ENCODE data around the gene PLD5. TPM values are rescaled to one million over a fixed set of nuclear protein-coding genes. Genes with fewer than 3 reads are reported as not detected.

Gene PLD5
- total and polyA plus RNA-seq, 7 donors: 0.15 to 1.5 (median 0.83) TPM; not detected in 2

- no peak for DNase-seq
- WGBS, 2 donors: 55 to 73% methylated on average over 7 of the region's 7 CpGs
- Histone ChIP-seq H3K4me1 (no peaks in the 10 kb centered on the region), H3K4me3 (no peak overlapping the region), H3K9me3 (no peaks in the 10 kb centered on the region), H3K36me3 (no peaks in the 10 kb centered on the region), H3K27ac (no peak overlapping the region), H3K27me3 (peaks cover 0 to 28% (median 0%) of the 10 kb centered on the region in 3 donors)
- intact Hi-C loops (cut with DNase I): no loop called here
- TF ChIP-seq POLR2A (IDR thresholded peaks at IDR 0.05) (no peak), EP300 (IDR thresholded peaks at IDR 0.05) (no peak), CTCF (IDR thresholded peaks at IDR 0.05) (no peak), POLR2AphosphoS5 (IDR thresholded peaks at IDR 0.05) (no peak)
Observed at GRCh38 chr1:242447689-242448088, 76.8 kb downstream of the PLD5 start.

- WGBS, 2 donors: 88 to 92% methylated on average over 1 of the region's 1 CpG
- TF ChIP-seq POLR2AphosphoS5 (IDR thresholded peaks at IDR 0.05) (no peak), POLR2A (IDR thresholded peaks at IDR 0.05) (no peak), EP300 (IDR thresholded peaks at IDR 0.05) (no peak), CTCF (IDR thresholded peaks at IDR 0.05) (no peak)
- Histone ChIP-seq H3K4me1 (no peaks in the 10 kb centered on the region), H3K27ac (no peak overlapping the region), H3K9me3 (no peaks in the 10 kb centered on the region), H3K36me3 (no peaks in the 10 kb centered on the region), H3K4me3 (no peak overlapping the region), H3K27me3 (no peaks in the 10 kb centered on the region)
- intact Hi-C loops (cut with DNase I): no loop called here
- DNase-seq: no peak
Observed at GRCh38 chr1:242440757-242441156, 83.7 kb downstream of the PLD5 start.

- no peak for TF ChIP-seq POLR2AphosphoS5 (IDR thresholded peaks at IDR 0.05)
- no peak for TF ChIP-seq CTCF (IDR thresholded peaks at IDR 0.05)
- TF ChIP-seq POLR2A (IDR thresholded peaks at IDR 0.05): no peak
- TF ChIP-seq EP300 (IDR thresholded peaks at IDR 0.05): no peak
- no peaks in the 10 kb centered on the region for H3K36me3 ChIP-seq
- H3K4me1 ChIP-seq: no peaks in the 10 kb centered on the region
- no peak for DNase-seq
- H3K9me3 ChIP-seq: peaks cover 0 to 1% (median 0%) of the 10 kb centered on the region in 4 donors
- H3K27me3 ChIP-seq: no peaks in the 10 kb centered on the region
- H3K4me3 ChIP-seq: no peak overlapping the region
- intact Hi-C loops (cut with DNase I): no loop called here
- WGBS, 2 donors: 63 to 76% methylated on average over 2 of the region's 2 CpGs
- no peak overlapping the region for H3K27ac ChIP-seq
Observed at GRCh38 chr1:242435200-242435599, 89.3 kb downstream of the PLD5 start.

GRCh38 chr1:242432491-242433095 is 91.9 kb downstream of the PLD5 start:
- 62% methylated on average over 6 of the region's 6 CpGs for WGBS, 2 donors
- no peak overlapping the region for H3K27ac ChIP-seq
- no peak overlapping the region for H3K4me3 ChIP-seq
- H3K4me1 ChIP-seq: no peaks in the 10 kb centered on the region
- no peak for DNase-seq
- H3K36me3 ChIP-seq: no peaks in the 10 kb centered on the region
- intact Hi-C loops (cut with DNase I): no loop called here
- peaks cover 0 to 1% (median 0%) of the 10 kb centered on the region in 4 donors for H3K9me3 ChIP-seq
- no peak for TF ChIP-seq EP300 (IDR thresholded peaks at IDR 0.05)
- no peak for TF ChIP-seq POLR2A (IDR thresholded peaks at IDR 0.05)
- TF ChIP-seq CTCF (IDR thresholded peaks at IDR 0.05): no peak
- no peak for TF ChIP-seq POLR2AphosphoS5 (IDR thresholded peaks at IDR 0.05)
- H3K27me3 ChIP-seq: no peaks in the 10 kb centered on the region

GRCh38 chr1:242431786-242432185 is 92.7 kb downstream of the PLD5 start:
- Histone ChIP-seq H3K4me1 (no peaks in the 10 kb centered on the region), H3K9me3 (peaks cover 0 to 1% (median 0%) of the 10 kb centered on the region in 4 donors), H3K27me3 (no peaks in the 10 kb centered on the region), H3K36me3 (no peaks in the 10 kb centered on the region), H3K27ac (no peak overlapping the region), H3K4me3 (no peak overlapping the region)
- TF ChIP-seq CTCF (IDR thresholded peaks at IDR 0.05): no peak
- no peak for TF ChIP-seq EP300 (IDR thresholded peaks at IDR 0.05)
- TF ChIP-seq POLR2A (IDR thresholded peaks at IDR 0.05): no peak
- TF ChIP-seq POLR2AphosphoS5 (IDR thresholded peaks at IDR 0.05): no peak
- WGBS, 2 donors: 86 to 95% methylated on average over 3 of the region's 3 CpGs
- DNase-seq: no peak
- intact Hi-C loops (cut with DNase I): no loop called here
